Vagina (tissue), 2 donors: ENCODE measurements around the gene ST6GALNAC5.

Experiments used
- POLR2A ChIP-seq, 2 donors: fragments of 450-650 bp; IDR thresholded peaks; one replicate each; pipeline ENCODE4 v1.6.1; 2017; ENCODE audit warnings: antibody characterized with exemption in 2 of 2, mild to moderate bottlenecking in 2 of 2, moderate library complexity in 2 of 2
- TF ChIP-seq, protein P1 (sequence below), 3 experiments: fragments of 450-650 bp in 2 of 3; fragments of 200-600 bp in 1 of 3; sonication (generic) in 1 of 3; IDR thresholded peaks; one replicate each; pipeline ENCODE4 v1.5.1; 2017 to 2019; ENCODE audit warnings: antibody characterized with exemption in 3 of 3, mild to moderate bottlenecking in 2 of 3, moderate library complexity in 2 of 3

DNA sequence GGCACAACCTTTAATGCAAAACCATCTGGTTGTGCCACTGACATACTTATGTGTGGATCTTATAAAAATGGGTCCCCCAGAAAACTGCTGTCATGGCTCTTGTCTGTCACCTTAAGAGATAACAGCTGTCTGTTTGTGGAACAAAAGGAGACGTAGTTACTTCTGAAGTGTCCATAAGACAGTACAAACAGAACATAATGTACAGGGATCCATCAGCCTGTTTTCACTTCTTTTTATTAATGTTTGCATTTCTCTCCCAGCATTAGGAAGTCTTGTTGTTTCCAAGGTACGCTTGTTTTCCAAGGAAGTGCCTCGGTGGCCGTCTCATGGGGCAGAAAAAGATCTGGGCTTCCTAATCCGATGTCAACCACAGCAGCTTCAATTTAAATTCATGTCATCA lies 11.2 kb upstream of the ST6GALNAC5 start:
- TF ChIP-seq, protein P1, sequence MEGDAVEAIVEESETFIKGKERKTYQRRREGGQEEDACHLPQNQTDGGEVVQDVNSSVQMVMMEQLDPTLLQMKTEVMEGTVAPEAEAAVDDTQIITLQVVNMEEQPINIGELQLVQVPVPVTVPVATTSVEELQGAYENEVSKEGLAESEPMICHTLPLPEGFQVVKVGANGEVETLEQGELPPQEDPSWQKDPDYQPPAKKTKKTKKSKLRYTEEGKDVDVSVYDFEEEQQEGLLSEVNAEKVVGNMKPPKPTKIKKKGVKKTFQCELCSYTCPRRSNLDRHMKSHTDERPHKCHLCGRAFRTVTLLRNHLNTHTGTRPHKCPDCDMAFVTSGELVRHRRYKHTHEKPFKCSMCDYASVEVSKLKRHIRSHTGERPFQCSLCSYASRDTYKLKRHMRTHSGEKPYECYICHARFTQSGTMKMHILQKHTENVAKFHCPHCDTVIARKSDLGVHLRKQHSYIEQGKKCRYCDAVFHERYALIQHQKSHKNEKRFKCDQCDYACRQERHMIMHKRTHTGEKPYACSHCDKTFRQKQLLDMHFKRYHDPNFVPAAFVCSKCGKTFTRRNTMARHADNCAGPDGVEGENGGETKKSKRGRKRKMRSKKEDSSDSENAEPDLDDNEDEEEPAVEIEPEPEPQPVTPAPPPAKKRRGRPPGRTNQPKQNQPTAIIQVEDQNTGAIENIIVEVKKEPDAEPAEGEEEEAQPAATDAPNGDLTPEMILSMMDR (IDR thresholded peaks at IDR 0.05), result no peak
- no peak for TF ChIP-seq POLR2A (IDR thresholded peaks at IDR 0.05)
